GM21528 (cell line): Measurements from ENCODE around the gene LITAF.
"Not testable (repeated sequence)": the region's sequence is repeated elsewhere in the genome, so short reads cannot be mapped to it uniquely, and the experiment has no call there.

ENCODE experiments used
- ATAC-seq: cut with Tn5 transposase; IDR thresholded peaks from one replicate; pipeline ENCODE4 v1.9.1; 2021; ENCODE audit warnings: mild to moderate bottlenecking, moderate library complexity; ENCODE audit not compliant: unreplicated experiment, low FRiP score

Gene LITAF

GRCh38 chr16:11580451-11581086 lies 6.2 kb downstream of the LITAF start:
- no peak for ATAC-seq

- not testable (repeated sequence) for ATAC-seq
Observed at GRCh38 chr16:11577290-11577660, 9.4 kb downstream of the LITAF start.

- peak; percentile 66 for ATAC-seq
Observed at GRCh38 chr16:11576427-11577289, 10.1 kb downstream of the LITAF start.

- ATAC-seq = no peak
Observed at GRCh38 chr16:11575223-11575589, 11.5 kb downstream of the LITAF start.

GRCh38 chr16:11572301-11572995 lies 14.3 kb downstream of the LITAF start:
- ATAC-seq = no peak

GRCh38 chr16:11571549-11571948 lies 15.2 kb downstream of the LITAF start:
- ATAC-seq = no peak

GRCh38 chr16:11570806-11571205 lies 15.9 kb downstream of the LITAF start:
- no peak for ATAC-seq

- no peak for ATAC-seq
Observed at GRCh38 chr16:11570258-11570657, 16.5 kb downstream of the LITAF start.

GRCh38 chr16:11566398-11566797 lies 20.3 kb downstream of the LITAF start:
- ATAC-seq = no peak

GRCh38 chr16:11565665-11566064 lies 21.1 kb downstream of the LITAF start:
- ATAC-seq = no peak

GRCh38 chr16:11564046-11564926 lies 22.4 kb downstream of the LITAF start:
- no peak for ATAC-seq

GRCh38 chr16:11563493-11564040 lies 23.2 kb downstream of the LITAF start:
- ATAC-seq = no peak

- ATAC-seq = no peak
Observed at GRCh38 chr16:11562941-11563340, 23.8 kb downstream of the LITAF start.

- ATAC-seq = no peak
Observed at GRCh38 chr16:11562411-11562810, 24.3 kb downstream of the LITAF start.

GRCh38 chr16:11561856-11562255 lies 24.9 kb downstream of the LITAF start:
- ATAC-seq = no peak

GRCh38 chr16:11561454-11561805 lies 25.3 kb downstream of the LITAF start:
- ATAC-seq = no peak

GRCh38 chr16:11560701-11561453 lies 25.8 kb downstream of the LITAF start:
- no peak for ATAC-seq

- not testable (repeated sequence) for ATAC-seq
Observed at GRCh38 chr16:11558308-11558823, 28.4 kb downstream of the LITAF start.

GRCh38 chr16:11557801-11558200 lies 28.9 kb downstream of the LITAF start:
- no peak for ATAC-seq
